ENCODE data around the gene PRDM13. TPM values are rescaled to one million over a fixed set of nuclear protein-coding genes. Genes with fewer than 3 reads are reported as not detected.
"Not testable (repeated sequence)": the region's sequence is repeated elsewhere in the genome, so short reads cannot be mapped to it uniquely, and the experiment has no call there.

Gene PRDM13
- total and polyA plus RNA-seq, 4 donors = not detected

- Histone ChIP-seq H3K9ac (ENCODE audit: low read depth in 1 of 2, low read length in 2 of 2) (no peak overlapping the region), H3K9me3 (ENCODE audit: control insufficient read depth in 4 of 4, low read length in 3 of 4) (no peaks in the 10 kb centered on the region), H3K4me3 (ENCODE audit: low read depth in 1 of 3, low read length in 3 of 3) (no peak overlapping the region), H3K36me3 (ENCODE audit: control insufficient read depth in 4 of 4, insufficient read depth in 3 of 4, low read depth in 1 of 4, low read length in 3 of 4) (no peaks in the 10 kb centered on the region), H3K4me1 (ENCODE audit: control insufficient read depth in 4 of 4, insufficient read depth in 4 of 4, low read length in 3 of 4) (no peaks in the 10 kb centered on the region), H3K27me3 (ENCODE audit: control insufficient read depth in 4 of 4, insufficient read depth in 4 of 4, low read length in 3 of 4) (peaks cover 0 to 8% (median 0%) of the 10 kb centered on the region in 4 donors), H3K27ac (ENCODE audit: low read depth in 1 of 2, low read length in 2 of 2) (no peak overlapping the region)
- 57% methylated on average over 3 of the region's 3 CpGs for WGBS
- DNase-seq (ENCODE audit: low spot score) = no peak
- TF ChIP-seq RAD21 (IDR thresholded peaks at IDR 0.05) (no peak), SP1 (IDR thresholded peaks at IDR 0.05) (no peak), EGR1 (IDR thresholded peaks at IDR 0.05; ENCODE audit: low read depth in 2 of 2) (no peak), REST (IDR thresholded peaks at IDR 0.05) (no peak), CTCF (IDR thresholded peaks at IDR 0.05; ENCODE audit: low read depth, low read length, missing input control) (no peak), HNF4A (conservative IDR thresholded peaks at IDR 0.05) (no peak), YY1 (IDR thresholded peaks at IDR 0.05) (no peak), ZBTB33 (IDR thresholded peaks at IDR 0.05) (no peak), ATF3 (IDR thresholded peaks at IDR 0.05) (no peak), TAF1 (conservative IDR thresholded peaks at IDR 0.05) (no peak), FOXA2 (IDR thresholded peaks at IDR 0.05) (no peak), MAX (IDR thresholded peaks at IDR 0.05) (no peak)
These were observed 22.7 kb downstream of the PRDM13 start for GRCh38 chr6:99629293-99629692.

- Histone ChIP-seq H3K27me3 (ENCODE audit: control insufficient read depth in 4 of 4, insufficient read depth in 4 of 4, low read length in 3 of 4) (peaks cover 0 to 8% (median 2%) of the 10 kb centered on the region in 4 donors), H3K36me3 (ENCODE audit: control insufficient read depth in 4 of 4, insufficient read depth in 3 of 4, low read depth in 1 of 4, low read length in 3 of 4) (no peaks in the 10 kb centered on the region), H3K9ac (ENCODE audit: low read depth in 1 of 2, low read length in 2 of 2) (no peak overlapping the region), H3K4me1 (ENCODE audit: control insufficient read depth in 4 of 4, insufficient read depth in 4 of 4, low read length in 3 of 4) (no peaks in the 10 kb centered on the region), H3K27ac (ENCODE audit: low read depth in 1 of 2, low read length in 2 of 2) (no peak overlapping the region), H3K9me3 (ENCODE audit: control insufficient read depth in 4 of 4, low read length in 3 of 4) (peaks cover 2 to 8% (median 5%) of the 10 kb centered on the region in 4 donors), H3K4me3 (ENCODE audit: low read depth in 1 of 3, low read length in 3 of 3) (no peak overlapping the region)
- TF ChIP-seq EGR1 (IDR thresholded peaks at IDR 0.05; ENCODE audit: low read depth in 2 of 2) (no peak), CTCF (IDR thresholded peaks at IDR 0.05; ENCODE audit: low read depth, low read length, missing input control) (no peak), SP1 (IDR thresholded peaks at IDR 0.05) (no peak), HNF4A (conservative IDR thresholded peaks at IDR 0.05) (no peak), HNF4G (IDR thresholded peaks at IDR 0.05) (no peak), FOXA2 (IDR thresholded peaks at IDR 0.05) (no peak), ATF3 (IDR thresholded peaks at IDR 0.05) (no peak)
- 46% methylated on average over 1 of the region's 1 CpG for WGBS
- DNase-seq (ENCODE audit: low spot score) = no peak
These were observed 31.0 kb downstream of the PRDM13 start for GRCh38 chr6:99637629-99638028.

- H3K27ac ChIP-seq (ENCODE audit: low read depth in 1 of 2, low read length in 2 of 2); DNase-seq (ENCODE audit: low spot score); H3K36me3 ChIP-seq (ENCODE audit: control insufficient read depth in 4 of 4, insufficient read depth in 3 of 4, low read depth in 1 of 4, low read length in 3 of 4); H3K9me3 ChIP-seq (ENCODE audit: control insufficient read depth in 4 of 4, low read length in 3 of 4); H3K9ac ChIP-seq (ENCODE audit: low read depth in 1 of 2, low read length in 2 of 2); H3K4me1 ChIP-seq (ENCODE audit: control insufficient read depth in 4 of 4, insufficient read depth in 4 of 4, low read length in 3 of 4); H3K4me3 ChIP-seq (ENCODE audit: low read depth in 1 of 3, low read length in 3 of 3); H3K27me3 ChIP-seq (ENCODE audit: control insufficient read depth in 4 of 4, insufficient read depth in 4 of 4, low read length in 3 of 4): not testable (repeated sequence)
- WGBS = 83% methylated on average over 1 of the region's 1 CpG
These were observed 31.7 kb downstream of the PRDM13 start for GRCh38 chr6:99638358-99638757.

Data from liver (tissue), 9 donors.